Brain microvascular endothelial cell (primary cell): ENCODE data around the gene TEAD1.

Source experiments
- DNase-seq: peaks from one replicate; pipeline ENCODE4 v3.0.0-alpha.2; 2020
- H3K27ac ChIP-seq: fragments of 250-450 bp; sonication (Bioruptor Pico); 2 replicates; pipeline ENCODE4 v1.5.1; 2020; ENCODE audit warnings: mild to moderate bottlenecking, moderate library complexity
- H3K27me3 ChIP-seq: fragments of 250-450 bp; sonication (Bioruptor Pico); replicated peaks from 2 replicates; pipeline ENCODE4 v1.5.1; 2020; ENCODE audit warnings: mild to moderate bottlenecking
- H3K36me3 ChIP-seq: fragments of 250-450 bp; sonication (Bioruptor Pico); replicated peaks from 2 replicates; pipeline ENCODE4 v1.5.1; 2020; ENCODE audit warnings: mild to moderate bottlenecking
- H3K4me3 ChIP-seq: 2 replicates; pipeline ENCODE4 v1.5.1; 2011; ENCODE audit warnings: low read depth, mild to moderate bottlenecking, control low read depth, low read length, moderate library complexity
- in situ Hi-C: cut with HindIII; loops from 2 replicates; pipeline ENCODE4 v1.10.0; 2017; ENCODE audit warnings: low sequenced_read_pairs, low pct_ligation_motif_present
- TF ChIP-seq, protein P1 (sequence below): IDR thresholded peaks from 2 replicates; pipeline ENCODE4 v1.5.1; 2011; ENCODE audit warnings: low read depth, mild to moderate bottlenecking, moderate library complexity, low read length, control low read depth, inconsistent platforms; ENCODE audit errors: missing control alignments

Gene TEAD1

GRCh38 chr11:12963792-12964536 lies 289.7 kb downstream of the TEAD1 start:
- TF ChIP-seq, protein P1, sequence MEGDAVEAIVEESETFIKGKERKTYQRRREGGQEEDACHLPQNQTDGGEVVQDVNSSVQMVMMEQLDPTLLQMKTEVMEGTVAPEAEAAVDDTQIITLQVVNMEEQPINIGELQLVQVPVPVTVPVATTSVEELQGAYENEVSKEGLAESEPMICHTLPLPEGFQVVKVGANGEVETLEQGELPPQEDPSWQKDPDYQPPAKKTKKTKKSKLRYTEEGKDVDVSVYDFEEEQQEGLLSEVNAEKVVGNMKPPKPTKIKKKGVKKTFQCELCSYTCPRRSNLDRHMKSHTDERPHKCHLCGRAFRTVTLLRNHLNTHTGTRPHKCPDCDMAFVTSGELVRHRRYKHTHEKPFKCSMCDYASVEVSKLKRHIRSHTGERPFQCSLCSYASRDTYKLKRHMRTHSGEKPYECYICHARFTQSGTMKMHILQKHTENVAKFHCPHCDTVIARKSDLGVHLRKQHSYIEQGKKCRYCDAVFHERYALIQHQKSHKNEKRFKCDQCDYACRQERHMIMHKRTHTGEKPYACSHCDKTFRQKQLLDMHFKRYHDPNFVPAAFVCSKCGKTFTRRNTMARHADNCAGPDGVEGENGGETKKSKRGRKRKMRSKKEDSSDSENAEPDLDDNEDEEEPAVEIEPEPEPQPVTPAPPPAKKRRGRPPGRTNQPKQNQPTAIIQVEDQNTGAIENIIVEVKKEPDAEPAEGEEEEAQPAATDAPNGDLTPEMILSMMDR, result peak; percentile 89
- in situ Hi-C loops, result loop anchor here (25.0 kb wide), 1 partner anchor 198 kb away; no protein-coding TSS in a partner anchor
- peaks cover 10% of the 10 kb centered on the region for H3K27me3 ChIP-seq
- H3K4me3 ChIP-seq, result no peak overlapping the region
- peak; percentile 66 for DNase-seq
- H3K36me3 ChIP-seq, result no peaks in the 10 kb centered on the region
- H3K27ac ChIP-seq, result no peak overlapping the region

DNA sequence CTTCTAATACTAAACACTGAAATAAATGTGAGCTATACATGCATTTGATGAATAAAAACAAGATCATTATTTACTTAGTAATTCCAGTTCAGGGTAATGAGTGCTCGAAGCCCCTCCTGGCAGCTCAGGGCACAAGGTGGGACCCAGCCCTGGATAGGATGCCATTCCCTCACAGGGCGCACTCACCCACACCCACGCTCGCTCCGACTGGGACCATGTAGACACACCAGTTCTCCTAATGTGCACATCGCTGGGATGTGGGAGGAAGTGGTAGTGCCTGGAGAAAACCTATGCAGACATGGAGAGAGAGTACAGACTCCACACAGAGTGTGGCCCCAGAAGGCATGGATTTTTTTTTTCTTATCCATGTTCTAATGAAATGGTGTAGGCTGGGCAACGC lies 290.4 kb downstream of the TEAD1 start:
- Histone ChIP-seq H3K4me3 (no peak overlapping the region), H3K27ac (no peak overlapping the region), H3K27me3 (peaks cover 10% of the 10 kb centered on the region), H3K36me3 (no peaks in the 10 kb centered on the region)
- in situ Hi-C loops, result loop anchor here (25.0 kb wide), 1 partner anchor 198 kb away; no protein-coding TSS in a partner anchor
- TF ChIP-seq, protein P1, result no peak
- no peak for DNase-seq

- TF ChIP-seq, protein P1, result no peak
- DNase-seq, result no peak
- Histone ChIP-seq H3K4me3 (no peak overlapping the region), H3K27ac (no peak overlapping the region), H3K36me3 (no peaks in the 10 kb centered on the region), H3K27me3 (peaks cover 10% of the 10 kb centered on the region)
- in situ Hi-C loops, result loop anchor here (25.0 kb wide), 1 partner anchor 196 kb away; no protein-coding TSS in a partner anchor
These were observed 291.8 kb downstream of the TEAD1 start for GRCh38 chr11:12966002-12966401.

GRCh38 chr11:12968101-12968500 lies 293.9 kb downstream of the TEAD1 start:
- H3K36me3 ChIP-seq, result no peaks in the 10 kb centered on the region
- no peak overlapping the region for H3K4me3 ChIP-seq
- no peak for DNase-seq
- in situ Hi-C loops, result loop anchor here (25.0 kb wide), 1 partner anchor 194 kb away; no protein-coding TSS in a partner anchor
- H3K27ac ChIP-seq, result no peak overlapping the region
- TF ChIP-seq, protein P1, result no peak
- H3K27me3 ChIP-seq, result peaks cover 10% of the 10 kb centered on the region

GRCh38 chr11:12968826-12969225 lies 294.6 kb downstream of the TEAD1 start:
- Histone ChIP-seq H3K36me3 (no peaks in the 10 kb centered on the region), H3K27me3 (peaks cover 10% of the 10 kb centered on the region), H3K4me3 (no peak overlapping the region), H3K27ac (no peak overlapping the region)
- TF ChIP-seq, protein P1, result no peak
- no peak for DNase-seq
- in situ Hi-C loops, result loop anchor here (25.0 kb wide), 1 partner anchor 193 kb away; no protein-coding TSS in a partner anchor
